ENCODE measurements around the gene PRRC2C. TPM values are rescaled to one million over a fixed set of nuclear protein-coding genes. Genes with fewer than 3 reads are reported as not detected.

The PRRC2C gene
- total RNA-seq, 2 experiments from 2014 or later: 73.5 to 191 TPM

GRCh38 chr1:171623651-171624331, 138.5 kb downstream of the PRRC2C start:
- Histone ChIP-seq H3K4me1 (ENCODE audit: insufficient read depth, low read length, poor library complexity, severe bottlenecking) (no peaks in the 10 kb centered on the region), H2AFZ (ENCODE audit: low read length) (no peak overlapping the region), H3K9me2 (ENCODE audit: insufficient read depth, low read length) (no peaks in the 10 kb centered on the region), H3K9me3 (ENCODE audit: low read length) (no peaks in the 10 kb centered on the region), H4K20me1 (ENCODE audit: insufficient read depth, low read length) (no peaks in the 10 kb centered on the region), H3K27ac (ENCODE audit: low read depth, low read length, poor library complexity, severe bottlenecking) (no peak overlapping the region), H3K4me2 (ENCODE audit: low read length) (no peak overlapping the region), H3K4me3 (ENCODE audit: low read depth, low read length, poor library complexity, severe bottlenecking) (no peak overlapping the region), H3K79me2 (ENCODE audit: insufficient read depth, low read depth, low read length) (no peaks in the 10 kb centered on the region), H3K36me3 (ENCODE audit: insufficient read depth, low read length) (no peaks in the 10 kb centered on the region)
- POLR2A ChIA-PET: interaction anchor here (0.8 kb wide), 1 partner anchor 29 kb away, joined by 4 read pairs; no protein-coding TSS in a partner anchor
- CTCF ChIA-PET (ENCODE audit: unreplicated experiment): no interaction called here
- no peak for TF ChIP-seq EZH2phosphoT487 (IDR thresholded peaks at IDR 0.05; ENCODE audit: borderline replicate concordance, low read depth, low read length)
- no peak for TF ChIP-seq CTCF (conservative IDR thresholded peaks at IDR 0.05; ENCODE audit: low read length)
- BruUV-seq (replicated peaks): no TSS peak
- intact Hi-C loops (cut with micrococcal nuclease; ENCODE audit: unreplicated experiment): no loop called here
- no peak for DNase-seq (ENCODE audit: low spot score)

- H3K4me1 ChIP-seq (ENCODE audit: insufficient read depth, low read length, poor library complexity, severe bottlenecking): no peaks in the 10 kb centered on the region
Observed at GRCh38 chr1:171625225-171625624, 139.9 kb downstream of the PRRC2C start.

More at GRCh38 chr1:171625225-171625624, 139.9 kb downstream of the PRRC2C start:
- Histone ChIP-seq H3K9me2 (ENCODE audit: insufficient read depth, low read length) (no peaks in the 10 kb centered on the region), H3K4me3 (ENCODE audit: low read depth, low read length, poor library complexity, severe bottlenecking) (no peak overlapping the region), H4K20me1 (ENCODE audit: insufficient read depth, low read length) (no peaks in the 10 kb centered on the region), H3K36me3 (ENCODE audit: insufficient read depth, low read length) (no peaks in the 10 kb centered on the region), H3K27ac (ENCODE audit: low read depth, low read length, poor library complexity, severe bottlenecking) (no peak overlapping the region), H3K4me2 (ENCODE audit: low read length) (no peak overlapping the region), H3K79me2 (ENCODE audit: insufficient read depth, low read depth, low read length) (no peaks in the 10 kb centered on the region), H3K9me3 (ENCODE audit: low read length) (no peaks in the 10 kb centered on the region), H2AFZ (ENCODE audit: low read length) (no peak overlapping the region)
- BruUV-seq (replicated peaks): no TSS peak
- TF ChIP-seq EZH2phosphoT487 (IDR thresholded peaks at IDR 0.05; ENCODE audit: borderline replicate concordance, low read depth, low read length) (no peak), CTCF (conservative IDR thresholded peaks at IDR 0.05; ENCODE audit: low read length) (no peak)
- ChIA-PET CTCF (ENCODE audit: unreplicated experiment) (no interaction called here), POLR2A (interaction anchor here (0.6 kb wide), 1 partner anchor 775 kb away, joined by 3 read pairs; no protein-coding TSS in a partner anchor)
- DNase-seq (ENCODE audit: low spot score): no peak
- intact Hi-C loops (cut with micrococcal nuclease; ENCODE audit: unreplicated experiment): no loop called here

Data from OCI-LY7 (cell line).